Muscle of leg (tissue), 11 donors: Measurements from ENCODE around the gene AVL9. TPM values are rescaled to one million over a fixed set of nuclear protein-coding genes. Genes with fewer than 3 reads are reported as not detected.
"Not testable (repeated sequence)": the region's sequence is repeated elsewhere in the genome, so short reads cannot be mapped to it uniquely, and the experiment has no call there.

Source experiments
- DNase-seq: peaks from one replicate; pipeline ENCODE4 v3.0.0; 2013
- H3K27ac ChIP-seq: one replicate; pipeline ENCODE4 v1.5.1; 2013; ENCODE audit warnings: mild to moderate bottlenecking, low read length, control low read depth
- H3K27me3 ChIP-seq: one replicate; pipeline ENCODE4 v1.6.1; 2013; ENCODE audit warnings: low read length; ENCODE audit not compliant: control insufficient read depth, insufficient read depth
- H3K36me3 ChIP-seq: one replicate; pipeline ENCODE4 v1.6.1; 2013; ENCODE audit warnings: low read length; ENCODE audit not compliant: control insufficient read depth, insufficient read depth
- H3K4me1 ChIP-seq: one replicate; pipeline ENCODE4 v1.6.1; 2013; ENCODE audit warnings: low read length; ENCODE audit not compliant: control insufficient read depth, insufficient read depth
- H3K4me3 ChIP-seq: one replicate; pipeline ENCODE4 v1.5.1; 2013; ENCODE audit warnings: low read length, control low read depth
- H3K9me3 ChIP-seq: replicated peaks from 2 replicates; pipeline ENCODE4 v1.6.1; 2013; ENCODE audit warnings: low read depth, low read length; ENCODE audit not compliant: control insufficient read depth
- WGBS: methylation state at CpG from one replicate; pipeline ENCODE4 v1.1.5; 2013; ENCODE audit warnings: missing lambda C conversion rate; ENCODE audit not compliant: insufficient coverage; 5-methylcytosine and 5-hydroxymethylcytosine counted together
- polyA plus RNA-seq, 8 donors: library from polyadenylated mRNA; unstranded; fragments of 120-200 nt; gene quantifications; one replicate each; pipeline versions ENCODE4 v1.2.1 to v1.2.3, GENCODE V29; 2013; ENCODE audit warnings: inconsistent platforms in 1 of 8, low replicate concordance in 1 of 8; ENCODE audit not compliant: insufficient read length in 8 of 8, insufficient read depth in 1 of 8
- total RNA-seq: library from RNA; stranded (reverse); fragments of 120-200 nt; gene quantifications from one replicate; pipeline ENCODE4 v1.2.4, GENCODE V29; 2013

Gene AVL9
- total and polyA plus RNA-seq, 9 donors: 11.0 to 21.9 (median 13.4) TPM

DNA sequence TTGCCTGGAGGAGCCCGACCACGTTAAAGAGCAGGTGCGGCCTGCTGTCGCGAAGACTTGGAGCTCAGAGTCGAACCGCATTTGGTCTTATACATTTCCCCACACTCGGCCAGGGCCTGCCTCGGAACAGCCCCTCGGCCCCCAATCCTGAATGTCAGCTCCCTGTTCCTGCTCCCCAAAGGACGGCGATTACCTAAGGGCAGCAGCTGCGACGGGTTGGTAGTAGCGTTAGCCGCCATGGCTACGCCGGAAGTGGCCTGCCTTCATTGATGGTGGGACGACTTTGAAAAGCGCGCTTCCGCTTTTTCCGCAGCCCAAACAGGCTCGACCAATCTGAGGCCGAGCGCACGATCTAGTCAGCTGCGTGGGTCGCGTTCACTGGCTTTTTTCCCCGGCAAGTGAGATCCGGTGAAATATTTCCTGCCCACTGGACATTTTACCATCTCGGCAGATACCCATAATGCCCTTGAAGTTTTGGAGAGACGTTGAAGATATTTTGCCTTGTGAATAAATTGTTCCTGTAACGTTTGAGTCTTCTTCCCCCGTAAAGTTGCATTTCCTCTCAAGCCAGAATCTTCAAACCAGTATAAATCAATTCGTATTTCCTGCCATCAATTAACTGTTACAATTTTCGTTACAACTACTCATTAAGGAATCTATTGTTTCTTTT is 5.0 kb upstream of the AVL9 start, which contains the start of gene LSM5:
LSM5 (minus strand) TSS at position 254 of the 670 bp plus-strand sequence; CDS start at position 239, 15 bp downstream.
- DNase-seq: peak; percentile 98
- peaks cover 6% of the 10 kb centered on the region for H3K4me1 ChIP-seq
- peaks cover 3% of the 10 kb centered on the region for H3K36me3 ChIP-seq
- peak within 1 kb of the TSS; percentile 93 for H3K27ac ChIP-seq
- H3K9me3 ChIP-seq: no peaks in the 10 kb centered on the region
- peak within 1 kb of the TSS; percentile 84 for H3K4me3 ChIP-seq
- WGBS: 0% methylated on average over 24 of the region's 38 CpGs
- H3K27me3 ChIP-seq: no peaks in the 10 kb centered on the region

DNA sequence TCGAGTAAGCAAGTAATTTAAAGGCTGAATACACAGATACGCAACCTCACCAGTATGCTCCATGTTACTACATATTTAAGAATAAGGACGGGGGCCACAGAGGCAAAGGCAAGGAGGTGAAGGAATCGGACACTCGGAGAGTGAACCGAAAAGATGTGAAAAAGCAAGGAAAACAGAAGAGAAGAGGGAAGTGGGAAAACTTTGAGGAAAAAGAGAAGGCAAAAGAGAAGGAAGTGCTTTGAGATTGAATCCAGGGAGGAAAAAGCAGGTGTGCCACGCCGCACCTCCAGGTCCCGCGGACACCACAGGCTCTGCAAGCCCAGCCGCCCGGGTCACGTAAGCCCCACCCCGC is 367 bp upstream of the AVL9 start:
- DNase-seq: no peak
- 0% methylated on average over 3 of the region's 14 CpGs for WGBS
- peak overlapping the region; percentile 71 for H3K4me3 ChIP-seq
- no peaks in the 10 kb centered on the region for H3K27me3 ChIP-seq
- H3K4me1 ChIP-seq: peaks cover 3% of the 10 kb centered on the region
- no peaks in the 10 kb centered on the region for H3K36me3 ChIP-seq
- H3K27ac ChIP-seq: peak overlapping the region; percentile 87
- H3K9me3 ChIP-seq: no peaks in the 10 kb centered on the region

DNA sequence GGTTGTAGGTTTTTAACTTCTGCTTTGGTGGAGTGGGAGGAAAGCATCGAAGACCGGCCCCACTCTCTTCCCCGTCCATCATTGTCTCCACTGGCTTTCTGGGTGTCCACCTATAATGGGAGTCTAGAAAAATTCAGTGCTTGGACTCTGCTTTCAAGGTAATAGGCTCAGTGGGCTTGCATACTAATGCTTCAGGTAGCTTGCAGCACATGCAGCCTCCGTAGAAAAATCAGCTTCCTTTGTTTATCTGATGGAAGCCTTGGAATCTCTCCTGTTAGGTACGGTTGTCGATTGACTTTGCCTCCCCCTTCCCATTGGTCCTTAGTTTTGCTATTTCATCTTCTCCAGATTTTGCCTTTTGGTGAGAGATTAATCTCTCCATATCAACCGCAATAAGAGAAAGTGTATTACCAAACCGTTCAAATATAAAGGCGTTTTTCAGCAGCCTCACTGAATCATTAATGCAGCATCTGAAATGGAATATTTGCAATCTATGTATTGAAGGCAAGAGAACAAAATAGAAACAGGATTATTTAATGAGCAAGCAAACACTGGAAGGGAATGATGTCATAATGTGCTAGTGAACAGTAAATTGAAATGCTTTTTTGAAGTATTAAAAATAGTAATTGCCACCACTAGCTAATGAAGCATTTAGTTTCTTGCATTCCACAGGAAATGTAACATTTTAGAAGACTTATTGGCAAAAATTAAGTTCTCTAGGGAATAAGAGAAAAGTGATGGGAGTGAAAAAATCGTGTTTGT is 944 bp downstream of the AVL9 start:
- H3K4me1 ChIP-seq: peaks cover 3% of the 10 kb centered on the region
- WGBS: 0% methylated on average over 2 of the region's 10 CpGs
- peak overlapping the region; percentile 97 for H3K27ac ChIP-seq
- H3K36me3 ChIP-seq: no peaks in the 10 kb centered on the region
- H3K9me3 ChIP-seq: no peaks in the 10 kb centered on the region
- H3K27me3 ChIP-seq: no peaks in the 10 kb centered on the region
- DNase-seq: peak; percentile 15
- H3K4me3 ChIP-seq: peak overlapping the region; percentile 99

DNA sequence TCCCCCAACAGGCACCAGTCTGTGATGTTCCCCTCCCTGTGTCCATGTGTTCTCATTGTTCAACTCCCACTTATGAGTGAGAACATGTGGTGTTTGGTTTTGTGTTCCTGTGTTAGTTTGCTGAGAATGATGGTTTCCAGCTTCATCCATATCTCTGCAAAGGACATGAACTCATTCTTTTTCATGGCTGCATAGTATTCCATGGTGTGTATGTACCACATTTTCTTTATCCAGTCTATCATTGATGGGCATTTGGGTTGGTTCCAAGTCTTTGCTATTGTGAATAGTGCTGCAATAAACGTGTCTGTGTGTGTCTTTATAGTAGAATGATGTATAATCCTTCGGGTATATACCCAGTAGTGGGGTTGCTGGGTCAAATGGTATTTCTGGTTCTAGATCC is 4.5 kb downstream of the AVL9 start:
- H3K36me3 ChIP-seq, H3K27me3 ChIP-seq, H3K4me1 ChIP-seq, DNase-seq, H3K9me3 ChIP-seq, H3K4me3 ChIP-seq, H3K27ac ChIP-seq: not testable (repeated sequence)
- WGBS: no CpG with 5 or more reads among the region's 2 CpGs

DNA sequence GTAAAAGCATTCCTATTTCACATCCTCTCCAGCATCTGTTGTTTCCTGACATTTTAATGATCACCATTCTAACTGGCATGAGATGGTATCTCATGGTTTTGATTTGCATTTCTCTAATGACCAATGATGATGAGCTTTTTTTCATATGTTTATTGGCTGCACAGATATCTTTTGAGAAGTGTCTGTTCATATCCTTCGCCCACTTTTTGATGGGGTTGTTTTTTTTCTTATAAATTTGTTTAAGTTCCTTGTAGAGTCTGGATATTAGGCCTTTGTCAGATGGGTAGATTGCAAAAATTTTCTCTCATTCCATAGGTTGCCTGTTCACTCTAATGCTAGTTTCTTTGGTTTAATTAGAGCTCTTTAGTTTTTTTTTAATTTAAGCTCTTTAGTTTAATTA is 4.9 kb downstream of the AVL9 start:
- not testable (repeated sequence) for DNase-seq, H3K4me1 ChIP-seq, H3K9me3 ChIP-seq, H3K27ac ChIP-seq, H3K27me3 ChIP-seq, H3K36me3 ChIP-seq, H3K4me3 ChIP-seq
- whole genome bisulfite sequencing: no CpG with 5 or more reads among the region's 1 CpG

DNA sequence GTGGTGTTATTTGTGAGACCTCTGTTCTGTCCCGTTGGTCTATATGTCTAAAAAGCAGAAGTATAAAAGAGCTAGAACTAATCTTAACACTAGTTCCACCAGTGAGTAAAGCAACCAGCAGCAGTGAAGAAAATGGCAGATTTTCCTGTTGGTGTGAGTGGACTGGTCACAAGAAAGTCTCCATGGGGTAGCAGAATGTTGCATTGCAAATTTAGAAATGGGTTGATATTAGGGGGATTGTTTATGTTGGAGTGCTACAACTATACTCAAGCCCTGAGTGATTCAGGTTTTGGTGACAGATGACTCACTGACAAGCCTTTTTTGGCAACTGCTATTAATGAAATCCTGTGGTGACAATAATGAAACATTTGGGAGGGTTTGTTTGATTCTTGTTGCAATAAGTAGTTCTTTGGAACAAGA is 5.6 kb downstream of the AVL9 start:
- DNase-seq: no peak
- no peaks in the 10 kb centered on the region for H3K36me3 ChIP-seq
- no peak overlapping the region for H3K4me3 ChIP-seq
- H3K9me3 ChIP-seq: no peaks in the 10 kb centered on the region
- no CpG with 5 or more reads among the region's 1 CpG for WGBS
- no peak overlapping the region for H3K27ac ChIP-seq
- peaks cover 3% of the 10 kb centered on the region for H3K4me1 ChIP-seq
- H3K27me3 ChIP-seq: no peaks in the 10 kb centered on the region

DNA sequence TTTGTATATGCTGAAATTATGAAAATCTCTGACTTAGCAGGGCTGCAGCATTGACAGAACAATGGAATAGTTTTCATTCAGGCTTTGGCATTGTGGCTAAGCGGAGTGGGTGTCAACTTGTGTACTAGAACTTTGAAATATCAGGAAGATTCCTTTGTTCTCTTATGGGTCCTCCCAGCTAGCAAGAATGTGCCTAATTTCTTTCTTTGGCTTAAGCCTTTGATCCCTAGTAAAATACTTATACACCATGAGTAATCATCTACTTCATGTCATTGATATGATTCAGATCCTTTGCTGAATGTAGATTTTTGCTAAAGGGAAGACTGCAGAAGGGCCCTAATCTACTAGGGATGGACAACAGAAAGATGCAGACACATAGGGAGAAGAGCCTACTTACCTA is 6.2 kb downstream of the AVL9 start:
- no peak for DNase-seq
- no peaks in the 10 kb centered on the region for H3K27me3 ChIP-seq
- 83% methylated on average over 1 of the region's 1 CpG for WGBS
- no peaks in the 10 kb centered on the region for H3K9me3 ChIP-seq
- no peaks in the 10 kb centered on the region for H3K36me3 ChIP-seq
- peaks cover 3% of the 10 kb centered on the region for H3K4me1 ChIP-seq
- no peak overlapping the region for H3K4me3 ChIP-seq
- no peak overlapping the region for H3K27ac ChIP-seq

DNA sequence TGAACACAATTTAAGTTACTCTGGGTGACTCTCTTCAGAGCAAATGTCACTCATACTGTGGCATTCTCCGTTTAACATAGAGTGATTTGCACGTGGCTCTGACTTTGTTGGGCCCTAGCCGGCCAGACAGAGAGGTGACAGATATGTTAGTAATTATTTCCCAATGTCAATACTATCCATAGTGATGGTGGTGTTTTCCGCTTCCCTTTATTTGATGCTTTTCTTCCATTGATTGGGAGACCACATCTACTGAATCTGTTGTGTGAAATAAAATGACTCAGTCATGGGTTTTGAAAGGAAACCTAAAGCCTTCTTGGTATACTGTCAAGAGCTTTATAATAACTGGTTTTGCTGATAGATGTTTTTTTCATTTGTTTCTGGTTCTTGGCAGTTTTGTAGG is 7.4 kb downstream of the AVL9 start:
- Histone ChIP-seq H3K27ac (no peak overlapping the region), H3K27me3 (no peaks in the 10 kb centered on the region), H3K9me3 (no peaks in the 10 kb centered on the region), H3K4me1 (no peaks in the 10 kb centered on the region), H3K4me3 (no peak overlapping the region), H3K36me3 (no peaks in the 10 kb centered on the region)
- WGBS: no CpG with 5 or more reads among the region's 4 CpGs
- DNase-seq: no peak

DNA sequence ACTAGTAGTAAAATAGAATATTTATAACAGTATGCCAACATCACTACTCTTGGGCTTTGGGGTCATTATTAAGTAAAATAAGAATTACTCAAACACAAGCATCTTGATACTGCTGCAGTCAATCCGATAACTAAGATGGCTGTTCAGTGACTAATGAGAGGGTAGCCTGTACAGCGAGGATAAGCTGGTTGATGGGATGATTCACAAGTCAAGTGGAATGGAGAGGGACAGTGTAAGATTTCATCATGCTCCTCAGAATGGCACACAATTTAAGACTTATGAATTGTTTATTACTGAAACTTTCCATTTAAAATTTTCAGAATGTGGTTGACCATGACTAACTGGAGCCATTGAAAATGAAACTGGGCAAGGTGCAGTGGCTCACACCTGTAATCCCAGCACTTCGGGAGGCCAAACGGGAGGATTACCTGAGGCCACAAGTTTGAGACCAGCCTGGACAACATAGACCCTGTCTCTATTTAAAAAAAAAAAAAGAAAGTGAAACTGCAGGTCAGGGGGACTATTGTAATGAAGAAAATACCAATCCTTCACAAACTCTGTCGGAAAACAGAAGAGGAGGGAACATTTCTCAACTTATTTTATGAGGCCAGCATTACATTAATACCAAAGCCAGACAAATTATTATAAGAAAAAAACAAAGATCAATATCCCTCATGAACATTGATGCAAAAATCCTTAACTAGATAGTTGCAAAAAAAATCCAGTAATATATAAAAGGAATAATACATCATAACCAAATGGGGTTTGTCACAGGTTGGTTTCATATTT is 11.2 kb downstream of the AVL9 start:
- Histone ChIP-seq H3K9me3 (peaks cover 2% of the 10 kb centered on the region), H3K4me1 (no peaks in the 10 kb centered on the region)
- no peak for DNase-seq

DNA sequence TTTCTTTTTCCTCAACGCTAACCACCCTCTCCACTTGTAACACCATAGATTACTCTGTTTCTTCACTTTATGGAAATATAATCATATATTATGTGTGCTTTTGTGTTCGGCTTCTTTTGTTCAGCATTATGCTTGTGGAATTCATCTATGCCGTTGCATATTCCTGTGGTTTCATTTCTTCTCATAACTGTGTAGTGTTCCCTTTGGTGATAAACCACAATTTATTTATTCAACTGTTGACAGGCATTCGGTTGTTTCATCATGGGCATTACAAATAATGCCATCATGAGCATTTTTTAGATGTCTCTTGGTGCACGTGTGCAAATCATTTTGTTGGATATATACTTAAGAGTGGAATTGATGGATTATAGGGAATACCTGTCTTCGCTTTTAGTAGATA is 12.1 kb downstream of the AVL9 start:
- Histone ChIP-seq H3K9me3 (peaks cover 2% of the 10 kb centered on the region), H3K36me3 (no peaks in the 10 kb centered on the region), H3K27ac (no peak overlapping the region), H3K27me3 (no peaks in the 10 kb centered on the region), H3K4me3 (no peak overlapping the region), H3K4me1 (no peaks in the 10 kb centered on the region)
- WGBS: 100% methylated on average over 1 of the region's 6 CpGs
- DNase-seq: no peak

More for the DNA sequence above, 11.2 kb downstream of the AVL9 start:
- Histone ChIP-seq H3K27ac (no peak overlapping the region), H3K36me3 (no peaks in the 10 kb centered on the region), H3K4me3 (no peak overlapping the region), H3K27me3 (no peaks in the 10 kb centered on the region)
- no CpG with 5 or more reads among the region's 5 CpGs for WGBS
